KMS-11 (cell line): ENCODE data around the gene PLXNA2.

Experiments used
- H2AFZ ChIP-seq: fragments of 200-600 bp; sonication (generic); 2 replicates; pipeline ENCODE4 v1.6.1; 2016; ENCODE audit warnings: antibody characterized with exemption, mixed run types, low read depth
- H3K27ac ChIP-seq: fragments of 200-600 bp; sonication (generic); 2 replicates; pipeline ENCODE4 v1.6.1; 2016; ENCODE audit warnings: mild to moderate bottlenecking, mixed run types
- H3K27me3 ChIP-seq: fragments of 200-600 bp; sonication (generic); 2 replicates; pipeline ENCODE4 v1.6.1; 2017; ENCODE audit warnings: mild to moderate bottlenecking, low read depth, mixed run types, moderate library complexity; ENCODE audit not compliant: insufficient read depth
- H3K36me3 ChIP-seq: fragments of 200-600 bp; sonication (generic); 2 replicates; pipeline ENCODE4 v1.6.1; 2017; ENCODE audit warnings: mild to moderate bottlenecking, mixed run types; ENCODE audit not compliant: insufficient read depth
- H3K4me1 ChIP-seq: fragments of 200-600 bp; sonication (generic); 2 replicates; pipeline ENCODE4 v1.6.1; 2016; ENCODE audit warnings: mild to moderate bottlenecking, low read depth, mixed run types; ENCODE audit not compliant: poor library complexity, severe bottlenecking
- H3K4me2 ChIP-seq: fragments of 200-600 bp; sonication (generic); 2 replicates; pipeline ENCODE4 v1.7.0; 2016; ENCODE audit warnings: mild to moderate bottlenecking, mixed run types
- H3K4me3 ChIP-seq: fragments of 200-600 bp; sonication (generic); IDR thresholded peaks from 2 replicates; pipeline ENCODE4 v1.6.1; 2017; ENCODE audit warnings: low read depth, low read length, mixed read lengths; ENCODE audit not compliant: insufficient read depth
- H3K79me2 ChIP-seq: fragments of 200-600 bp; sonication (generic); 2 replicates; pipeline ENCODE4 v1.6.1; 2016; ENCODE audit warnings: low read depth, mixed run types; ENCODE audit not compliant: insufficient read depth
- H3K9ac ChIP-seq: fragments of 200-600 bp; sonication (generic); 2 replicates; pipeline ENCODE4 v1.6.1; 2016; ENCODE audit warnings: mild to moderate bottlenecking, mixed run types
- H4K20me1 ChIP-seq: fragments of 200-600 bp; sonication (generic); 2 replicates; pipeline ENCODE4 v1.6.1; 2016; ENCODE audit warnings: mild to moderate bottlenecking, mixed run types; ENCODE audit not compliant: insufficient read depth
- TF ChIP-seq, protein P1 (sequence below): fragments of 200-600 bp; sonication (generic); conservative IDR thresholded peaks from 2 replicates; pipeline ENCODE4 v1.6.1; 2017; ENCODE audit warnings: low read depth, mild to moderate bottlenecking, antibody characterized with exemption, low read length, moderate library complexity, mixed read lengths

Gene PLXNA2

DNA sequence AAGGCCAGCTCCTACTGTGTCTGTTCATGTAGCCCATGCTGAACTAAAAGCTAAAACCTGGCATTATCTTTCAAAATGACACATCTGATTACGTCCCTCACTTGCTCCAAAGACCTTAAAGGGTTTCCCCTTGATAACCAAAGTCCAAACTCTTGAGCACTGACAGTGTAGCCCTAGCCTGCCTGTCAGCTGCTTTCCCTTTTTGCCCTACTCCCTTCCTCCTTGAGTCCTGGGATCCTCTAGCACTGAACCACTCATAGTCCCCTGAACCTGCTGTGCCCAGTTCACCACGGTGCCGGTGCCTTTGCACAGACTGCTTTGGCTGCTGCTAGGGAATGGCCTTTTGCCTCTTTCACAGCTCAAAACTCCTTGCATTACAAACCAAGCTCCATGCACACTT lies 67.5 kb downstream of the PLXNA2 start:
- TF ChIP-seq, protein P1, sequence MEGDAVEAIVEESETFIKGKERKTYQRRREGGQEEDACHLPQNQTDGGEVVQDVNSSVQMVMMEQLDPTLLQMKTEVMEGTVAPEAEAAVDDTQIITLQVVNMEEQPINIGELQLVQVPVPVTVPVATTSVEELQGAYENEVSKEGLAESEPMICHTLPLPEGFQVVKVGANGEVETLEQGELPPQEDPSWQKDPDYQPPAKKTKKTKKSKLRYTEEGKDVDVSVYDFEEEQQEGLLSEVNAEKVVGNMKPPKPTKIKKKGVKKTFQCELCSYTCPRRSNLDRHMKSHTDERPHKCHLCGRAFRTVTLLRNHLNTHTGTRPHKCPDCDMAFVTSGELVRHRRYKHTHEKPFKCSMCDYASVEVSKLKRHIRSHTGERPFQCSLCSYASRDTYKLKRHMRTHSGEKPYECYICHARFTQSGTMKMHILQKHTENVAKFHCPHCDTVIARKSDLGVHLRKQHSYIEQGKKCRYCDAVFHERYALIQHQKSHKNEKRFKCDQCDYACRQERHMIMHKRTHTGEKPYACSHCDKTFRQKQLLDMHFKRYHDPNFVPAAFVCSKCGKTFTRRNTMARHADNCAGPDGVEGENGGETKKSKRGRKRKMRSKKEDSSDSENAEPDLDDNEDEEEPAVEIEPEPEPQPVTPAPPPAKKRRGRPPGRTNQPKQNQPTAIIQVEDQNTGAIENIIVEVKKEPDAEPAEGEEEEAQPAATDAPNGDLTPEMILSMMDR = no peak
- Histone ChIP-seq H3K27me3 (no peaks in the 10 kb centered on the region), H3K36me3 (no peaks in the 10 kb centered on the region), H3K9ac (no peak overlapping the region), H3K4me1 (no peaks in the 10 kb centered on the region), H4K20me1 (no peaks in the 10 kb centered on the region), H2AFZ (no peak overlapping the region), H3K4me2 (no peak overlapping the region), H3K27ac (no peak overlapping the region), H3K4me3 (no peak overlapping the region), H3K79me2 (no peaks in the 10 kb centered on the region)

DNA sequence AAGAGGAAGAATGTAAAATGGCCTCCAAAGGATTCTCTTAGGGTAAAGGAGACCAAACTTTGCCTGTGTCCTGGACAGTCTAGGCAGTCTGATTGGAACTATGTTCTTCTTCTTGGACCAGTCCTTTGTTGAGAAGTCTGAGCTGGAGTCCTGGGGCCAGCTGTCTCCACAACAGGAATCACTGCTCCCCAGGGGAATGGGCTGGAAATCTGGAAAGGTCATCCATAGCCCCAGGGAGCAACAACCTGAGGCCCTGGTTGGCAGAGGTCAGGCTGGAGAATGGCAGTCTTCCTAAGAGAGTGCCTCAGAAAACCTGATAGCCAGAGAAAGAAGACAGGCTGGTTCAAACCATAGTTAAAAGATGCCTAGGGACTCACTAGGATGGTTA lies 68.7 kb downstream of the PLXNA2 start:
- Histone ChIP-seq H4K20me1 (no peaks in the 10 kb centered on the region), H3K4me3 (no peak overlapping the region), H3K4me2 (no peak overlapping the region), H3K27me3 (no peaks in the 10 kb centered on the region), H2AFZ (no peak overlapping the region), H3K36me3 (no peaks in the 10 kb centered on the region), H3K9ac (no peak overlapping the region), H3K27ac (no peak overlapping the region), H3K4me1 (no peaks in the 10 kb centered on the region), H3K79me2 (no peaks in the 10 kb centered on the region)
- TF ChIP-seq, protein P1 = no peak

DNA sequence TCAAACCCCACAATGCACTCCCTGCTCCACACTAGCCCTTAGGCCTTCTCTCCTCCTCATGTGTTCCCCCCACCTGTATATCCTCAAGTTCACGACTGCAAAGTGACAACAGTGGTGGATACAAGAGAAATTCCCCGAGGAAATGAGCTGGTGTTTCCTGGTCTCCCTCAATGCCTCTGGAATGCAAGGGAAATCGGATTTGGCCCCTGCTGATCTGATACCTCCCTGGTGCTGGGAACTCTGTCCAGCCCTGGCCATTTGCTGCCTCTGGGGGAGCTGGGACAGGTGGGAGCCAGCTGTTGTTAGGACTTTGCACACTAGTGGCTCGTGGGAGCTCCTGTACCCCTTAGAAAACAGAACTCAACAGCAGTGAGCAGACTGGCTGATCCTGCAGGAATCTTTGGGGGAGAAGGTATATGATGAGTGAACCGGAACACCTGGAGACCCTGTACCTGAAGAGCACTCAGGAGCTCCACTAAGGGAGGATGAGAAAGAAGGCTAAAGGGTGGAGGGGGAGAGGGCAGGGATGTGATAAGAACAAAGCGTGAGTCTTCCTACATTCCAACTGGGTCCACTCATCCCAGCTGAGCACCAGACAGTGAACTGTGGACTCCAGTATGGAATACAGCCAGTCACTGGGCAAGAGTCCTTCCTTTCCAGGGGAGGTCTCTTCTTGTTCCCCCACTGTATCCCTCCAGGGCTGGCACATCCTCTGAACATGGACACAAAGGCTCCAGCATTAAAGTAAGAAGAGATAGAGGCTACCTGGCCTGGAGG lies 69.3 kb downstream of the PLXNA2 start:
- Histone ChIP-seq H3K79me2 (no peaks in the 10 kb centered on the region), H3K27me3 (no peaks in the 10 kb centered on the region), H3K4me1 (no peaks in the 10 kb centered on the region), H3K9ac (no peak overlapping the region), H3K4me2 (no peak overlapping the region), H2AFZ (no peak overlapping the region), H3K4me3 (no peak overlapping the region), H4K20me1 (no peaks in the 10 kb centered on the region), H3K27ac (no peak overlapping the region), H3K36me3 (no peaks in the 10 kb centered on the region)
- TF ChIP-seq, protein P1 = no peak

DNA sequence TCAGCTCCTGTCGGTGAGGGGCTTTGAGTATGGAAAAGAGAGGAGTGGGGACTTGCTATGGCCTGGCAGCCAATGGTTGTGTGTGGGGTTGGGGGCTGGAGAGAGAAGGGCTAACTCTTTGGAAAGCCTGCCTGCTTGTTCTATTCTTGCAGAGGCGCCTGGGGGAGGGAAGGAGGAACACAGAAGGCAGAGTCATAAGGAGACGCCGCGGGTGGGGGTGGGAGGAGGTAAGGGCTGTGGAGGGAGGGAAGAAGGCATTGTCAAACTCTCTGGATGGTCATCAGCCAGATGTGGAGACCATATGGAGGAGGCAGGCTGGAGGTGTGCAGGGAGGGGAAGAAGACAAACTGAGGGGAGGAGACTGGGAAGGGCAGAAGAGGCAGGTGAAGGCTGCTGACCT lies 70.0 kb downstream of the PLXNA2 start:
- H2AFZ ChIP-seq = no peak overlapping the region
- TF ChIP-seq, protein P1 = no peak
- H3K4me3 ChIP-seq = no peak overlapping the region
- H3K4me1 ChIP-seq = no peaks in the 10 kb centered on the region
- H3K36me3 ChIP-seq = no peaks in the 10 kb centered on the region
- H3K27ac ChIP-seq = no peak overlapping the region
- H3K9ac ChIP-seq = no peak overlapping the region
- no peaks in the 10 kb centered on the region for H3K79me2 ChIP-seq
- H4K20me1 ChIP-seq = no peaks in the 10 kb centered on the region
- no peak overlapping the region for H3K4me2 ChIP-seq
- no peaks in the 10 kb centered on the region for H3K27me3 ChIP-seq
